LNCAP (cell line): ENCODE measurements around the gene SNCAIP.

Experiments used
- CTCF ChIP-seq: fragments of 450-650 bp; IDR thresholded peaks from 2 replicates; pipeline ENCODE4 v1.5.1; 2017; ENCODE audit warnings: mild to moderate bottlenecking

The SNCAIP gene

DNA sequence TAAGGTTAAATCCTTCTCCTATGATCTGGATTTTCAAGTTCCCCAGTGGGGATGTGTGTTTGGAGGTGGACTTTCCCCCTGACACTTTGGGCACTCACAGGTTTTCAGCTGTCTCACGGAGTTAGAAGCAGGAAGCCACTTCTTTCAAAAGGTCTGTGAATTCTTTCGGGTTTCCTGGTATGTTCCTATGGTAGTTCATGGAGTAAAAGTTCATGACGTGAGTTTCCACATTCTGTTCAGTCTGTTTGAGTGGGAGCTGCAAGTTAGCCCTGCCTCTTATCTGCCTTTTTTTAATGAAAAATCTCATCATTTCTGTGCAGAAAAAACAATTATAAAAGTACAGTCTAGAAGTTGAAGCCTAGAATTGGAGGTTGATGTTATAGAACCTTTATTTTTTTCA is 24.9 kb upstream of the SNCAIP start:
- TF ChIP-seq CTCF, result no peak

DNA sequence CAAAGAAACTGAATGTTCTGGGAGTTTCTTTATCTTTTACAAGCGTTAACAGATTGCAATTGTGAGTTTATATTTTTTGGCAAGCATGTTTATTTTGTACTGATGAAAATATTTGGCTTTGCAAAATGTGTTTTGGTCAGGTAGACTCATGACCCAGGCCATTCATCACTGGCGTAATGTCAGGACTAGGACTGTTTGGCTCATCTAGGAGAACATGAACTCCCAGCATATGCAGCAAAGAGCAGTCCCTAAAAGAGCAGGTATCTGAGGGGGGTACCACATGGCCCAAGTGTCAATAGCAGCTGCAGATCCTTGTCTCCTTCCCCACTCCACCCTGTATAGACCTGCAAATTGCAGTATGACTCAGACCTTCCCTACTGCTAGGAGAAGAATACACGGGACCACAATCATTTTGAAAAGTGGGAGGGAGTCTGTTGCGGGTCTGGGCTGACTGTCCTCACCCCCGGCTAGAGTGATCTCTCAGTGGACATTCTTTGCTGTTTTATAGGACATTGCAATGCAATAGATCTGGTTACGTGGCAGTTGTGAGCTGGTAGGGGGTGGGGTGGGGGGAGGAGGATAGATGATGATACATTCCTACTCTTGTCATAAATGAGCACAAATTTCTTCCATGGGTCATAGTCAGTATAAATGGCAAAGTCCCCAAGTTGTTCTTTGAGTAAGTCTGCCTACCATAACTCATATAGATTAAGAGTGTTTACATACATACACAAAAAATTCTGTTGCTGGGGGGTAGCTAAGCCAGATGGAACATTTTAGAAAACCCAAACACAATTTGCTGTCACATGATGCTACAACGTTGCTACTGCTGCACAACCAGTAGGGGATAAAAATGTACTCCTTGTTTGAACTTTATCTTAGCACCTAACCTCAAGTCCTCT is 20.8 kb upstream of the SNCAIP start:
- TF ChIP-seq CTCF, result no peak

DNA sequence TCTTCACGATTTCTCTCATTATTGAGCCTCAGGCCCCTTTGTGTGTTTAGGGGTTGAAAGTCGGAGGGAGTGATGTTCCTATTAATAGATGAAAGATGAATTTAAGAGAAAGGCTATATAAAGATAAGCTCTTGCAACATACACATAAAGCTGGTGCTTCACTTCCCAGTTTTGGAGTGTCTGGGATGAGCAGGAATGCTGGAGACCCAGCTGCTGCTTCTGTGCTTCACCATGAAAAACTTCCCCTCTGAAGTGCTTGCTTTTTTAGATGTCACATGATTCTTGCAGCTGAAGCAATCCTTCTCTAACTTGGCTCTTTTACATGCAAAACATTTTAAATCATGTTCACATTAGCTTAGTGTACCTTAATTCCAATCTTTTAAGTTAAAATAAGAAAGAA is 19.7 kb upstream of the SNCAIP start:
- TF ChIP-seq CTCF, result no peak

DNA sequence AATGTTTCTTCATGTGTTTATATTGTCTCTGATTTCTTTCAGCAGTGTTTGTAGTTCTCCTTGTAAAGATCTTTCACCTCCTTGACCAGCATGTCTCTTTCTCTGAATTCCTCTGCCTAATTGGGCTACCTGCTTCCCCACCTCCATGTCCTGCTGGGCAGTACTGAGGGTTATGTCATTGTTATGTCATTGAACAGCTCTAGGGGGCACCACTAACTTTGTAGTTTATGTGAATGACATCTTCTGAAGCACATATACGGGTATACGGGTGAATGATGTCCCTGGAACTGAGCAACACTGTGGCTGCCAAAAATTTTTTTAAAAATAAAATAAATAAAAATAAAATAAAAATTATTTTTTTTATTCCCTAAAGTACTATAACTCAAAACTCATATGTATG is 16.9 kb upstream of the SNCAIP start:
- no peak; the same call in 1 of the 2 replicates for TF ChIP-seq CTCF

GRCh38 chr5:122296871-122297270 is 15.2 kb upstream of the SNCAIP start:
- no peak for TF ChIP-seq CTCF

- TF ChIP-seq CTCF, result no peak
Measured at GRCh38 chr5:122297587-122298298, 14.3 kb upstream of the SNCAIP start.

GRCh38 chr5:122300374-122300773 is 11.7 kb upstream of the SNCAIP start:
- no peak for TF ChIP-seq CTCF
